Pons (tissue), 1 donor: ENCODE results near the gene FLRT2.

Experiments used
- DNase-seq: peaks from one replicate; pipeline ENCODE4 v3.0.0-alpha.2; 2016; ENCODE audit warnings: low spot score

Gene FLRT2

DNA sequence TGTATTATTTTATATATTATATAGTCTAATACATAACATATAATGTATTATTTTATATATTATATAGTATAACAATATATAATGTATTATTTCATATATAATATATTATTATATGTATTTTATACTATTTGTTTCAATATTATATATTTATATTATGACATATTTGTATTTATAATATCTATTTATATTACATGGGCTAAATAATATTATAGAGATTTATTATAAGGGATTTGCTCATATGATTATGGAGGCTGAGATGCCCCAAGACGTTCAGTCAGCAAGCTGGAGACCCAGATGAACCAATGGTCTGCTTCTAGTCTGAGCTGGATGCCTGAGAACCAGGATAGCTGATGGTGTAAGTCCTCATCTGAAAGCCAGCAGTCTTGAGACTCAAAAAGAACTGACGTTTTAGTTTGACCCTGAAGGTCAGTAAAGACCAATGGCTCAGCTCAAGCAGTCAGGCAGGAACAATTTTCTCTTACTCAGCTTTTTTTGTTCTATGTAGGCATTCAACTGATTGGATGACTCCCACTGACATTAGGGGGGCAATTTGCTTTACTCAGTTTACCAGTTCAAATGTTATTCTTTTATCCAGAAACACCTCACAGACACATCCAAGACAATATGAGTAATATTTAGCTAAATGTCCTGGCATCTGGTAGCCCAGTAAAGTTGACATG, 130.4 kb downstream of the FLRT2 start:
- DNase-seq, result no peak

DNA sequence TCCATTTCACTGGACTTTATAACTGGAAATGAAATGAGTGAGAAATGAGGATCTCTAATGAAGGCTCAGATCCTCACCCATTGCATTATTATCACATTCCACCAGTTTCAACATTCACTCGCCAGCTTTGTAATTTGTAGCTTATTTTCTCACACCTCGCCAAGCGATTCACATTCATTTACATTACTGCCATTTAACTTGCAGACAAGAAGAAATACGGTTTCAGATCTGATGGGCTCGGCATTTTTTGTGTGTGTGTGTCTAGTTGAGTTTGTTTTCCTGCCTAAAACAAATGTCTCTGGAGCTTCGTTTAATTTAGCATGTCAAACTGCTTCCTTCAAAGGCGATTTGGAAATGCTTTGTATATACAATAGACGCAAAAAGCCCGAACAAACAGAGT, 132.2 kb downstream of the FLRT2 start:
- DNase-seq, result no peak

DNA sequence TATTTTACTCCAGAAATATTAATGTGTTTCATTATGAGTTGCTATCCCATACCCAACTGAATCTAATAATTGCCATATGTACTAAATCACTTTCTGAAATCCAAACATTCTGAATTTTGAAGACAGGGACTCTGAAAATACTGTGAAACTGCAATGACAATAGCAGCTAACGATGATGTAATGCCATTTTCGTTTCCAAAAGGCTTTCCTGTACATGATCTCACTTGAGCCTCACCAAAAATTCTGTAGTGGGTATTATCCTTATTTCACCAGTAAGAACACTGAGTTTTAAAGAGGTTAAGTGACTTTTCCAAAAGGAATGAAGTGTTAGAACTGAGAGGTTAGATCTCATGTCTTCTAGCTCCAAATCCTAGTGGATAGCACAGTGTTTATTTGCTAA, 133.3 kb downstream of the FLRT2 start:
- DNase-seq, result no peak

DNA sequence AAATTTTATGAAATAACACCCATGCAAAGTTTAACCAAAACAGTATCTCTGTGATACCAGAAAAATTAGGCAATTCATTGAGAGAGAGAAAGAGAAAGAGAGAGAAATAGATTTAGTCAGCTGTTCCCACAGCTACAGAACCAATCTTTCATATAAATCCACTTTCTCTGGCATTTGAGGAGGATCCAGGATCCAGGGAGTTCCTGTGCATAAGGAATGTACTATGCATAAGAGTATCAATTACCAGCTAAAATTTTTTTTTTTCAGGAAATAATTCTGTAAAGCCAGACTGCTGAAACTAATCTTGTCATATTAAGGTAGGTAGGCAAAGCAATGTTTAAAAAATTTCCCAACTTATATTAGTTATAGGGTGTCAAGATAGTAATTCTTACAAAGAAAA, 133.7 kb downstream of the FLRT2 start:
- DNase-seq, result no peak

DNA sequence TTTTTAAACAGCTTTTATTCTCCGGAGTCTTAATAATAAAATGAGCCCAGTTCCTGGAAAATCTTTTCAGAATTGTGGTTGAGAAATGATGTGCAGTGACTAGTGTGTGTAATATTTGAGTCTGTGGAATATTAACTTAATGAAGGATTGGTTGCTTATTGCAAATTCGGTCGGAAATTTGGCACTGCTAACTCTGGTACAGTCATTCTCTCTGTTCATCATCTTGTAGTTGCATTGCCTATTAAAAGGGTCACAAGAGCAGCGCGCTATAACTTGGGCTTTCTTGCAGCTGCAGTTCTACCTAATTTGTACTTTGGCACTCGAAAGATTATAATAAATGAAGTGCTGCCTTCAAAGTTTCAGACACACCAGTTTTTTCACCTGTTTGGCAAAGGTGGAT, 146.0 kb downstream of the FLRT2 start:
- DNase-seq, result no peak

DNA sequence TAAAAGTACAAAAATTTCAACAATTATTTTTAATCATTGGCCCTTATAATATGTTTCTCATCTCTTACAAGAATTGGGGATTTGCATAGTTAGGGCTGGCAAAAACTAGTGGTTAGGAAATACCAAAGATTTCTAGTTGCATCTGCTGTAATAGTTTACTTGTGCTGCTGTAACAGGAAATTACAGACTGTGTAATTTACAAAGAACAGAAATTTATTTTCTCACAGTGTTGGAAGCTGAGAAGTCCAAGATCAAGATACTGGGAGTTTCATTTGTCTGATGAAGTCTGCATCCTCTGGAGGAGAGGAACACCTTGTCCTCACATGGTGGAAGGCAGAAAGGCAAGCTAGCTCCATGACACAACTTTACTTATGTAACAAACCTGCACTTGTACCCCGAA, 157.0 kb downstream of the FLRT2 start:
- DNase-seq, result no peak

DNA sequence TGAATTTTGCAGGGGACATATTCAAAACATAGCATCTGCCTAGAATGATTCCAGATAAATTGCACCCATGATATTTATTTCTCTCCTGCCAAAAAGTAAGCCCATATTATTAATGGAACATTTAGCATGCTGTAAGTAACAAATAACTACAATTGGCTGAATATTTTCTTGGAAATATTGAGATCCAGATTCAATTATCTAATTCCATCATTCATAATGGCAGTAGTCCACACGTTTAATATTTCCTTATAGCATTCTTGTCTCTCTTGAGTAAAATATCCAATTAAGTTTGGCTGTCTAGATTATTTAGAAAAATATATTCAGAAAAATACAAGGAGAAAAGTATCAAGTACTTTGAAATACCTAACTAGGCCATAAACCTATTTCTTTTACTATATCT, 157.5 kb downstream of the FLRT2 start:
- no peak for DNase-seq

DNA sequence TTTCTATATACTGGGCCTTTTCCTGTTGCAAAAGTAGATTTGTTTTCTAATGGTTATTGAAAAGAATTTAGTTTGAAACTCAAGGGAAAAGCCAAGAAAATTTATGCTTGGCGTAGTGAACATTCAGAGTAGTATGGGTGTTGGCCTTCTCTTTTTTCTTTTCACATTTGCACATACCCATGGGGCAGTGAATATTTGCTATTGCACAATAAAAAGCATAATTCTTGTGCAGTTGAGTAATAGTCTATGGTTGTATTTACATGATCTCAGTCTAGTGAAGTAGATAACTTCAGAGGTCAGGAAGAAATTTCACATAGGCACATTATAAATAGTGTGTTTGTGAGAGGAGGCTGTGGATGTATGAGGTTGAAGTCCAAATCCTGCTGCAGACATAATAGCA, 158.1 kb downstream of the FLRT2 start:
- DNase-seq, result no peak

DNA sequence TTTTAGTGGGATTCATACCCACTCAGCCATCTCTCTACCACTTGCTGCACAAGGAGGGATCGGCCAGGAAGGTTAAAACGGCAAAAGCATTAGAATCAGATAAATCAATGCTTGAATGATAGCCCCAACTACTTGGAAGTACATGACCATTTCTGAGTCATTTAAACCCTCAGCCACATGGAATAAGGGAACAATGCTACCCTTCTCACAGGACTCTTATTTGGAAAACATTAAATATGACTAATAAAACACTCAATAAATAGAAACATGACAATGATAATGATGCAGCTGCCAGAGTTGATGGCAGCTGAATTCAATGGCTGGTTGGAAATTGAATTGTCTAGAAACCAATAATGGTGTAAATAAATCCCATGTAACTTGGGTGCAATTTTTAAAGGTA, 165.4 kb downstream of the FLRT2 start:
- no peak for DNase-seq

DNA sequence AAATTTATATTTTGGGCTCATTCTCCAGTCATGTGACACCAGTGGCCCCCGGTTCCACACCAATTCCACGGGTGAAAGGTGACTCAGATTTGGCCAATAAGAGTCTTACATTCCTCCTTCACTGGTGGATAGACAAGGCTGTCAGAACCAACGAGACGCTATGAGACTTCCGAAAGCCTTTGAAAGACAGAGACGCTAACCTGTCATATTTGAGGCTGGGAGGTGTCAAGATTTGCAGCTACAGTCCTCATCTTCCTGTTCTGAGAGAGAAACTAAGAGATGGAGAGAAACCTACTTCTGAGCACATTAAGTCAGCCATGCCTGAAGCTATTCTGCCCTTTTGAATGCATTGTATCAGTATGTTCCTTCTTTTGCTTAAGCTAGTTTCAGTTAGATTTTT, 171.2 kb downstream of the FLRT2 start:
- no peak for DNase-seq

DNA sequence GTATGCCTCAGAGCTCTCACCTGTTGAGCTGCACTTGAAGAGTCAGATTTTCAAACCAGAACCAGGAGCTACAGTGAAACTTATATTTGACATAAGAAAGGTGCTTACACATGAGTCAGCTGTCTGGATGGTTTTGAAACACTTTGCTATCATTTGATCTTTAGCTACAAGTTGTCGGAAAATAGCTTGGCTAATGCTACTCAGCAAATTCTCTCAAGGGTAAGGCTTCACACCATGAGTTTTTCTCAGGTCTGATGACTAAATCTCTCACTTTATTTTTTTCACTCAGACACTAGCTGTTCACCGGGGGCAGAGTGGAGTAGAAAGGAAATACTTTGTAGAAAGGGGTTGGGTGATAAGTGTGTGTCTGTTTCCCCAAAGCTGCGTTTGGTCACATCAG, 171.8 kb downstream of the FLRT2 start:
- DNase-seq, result no peak

DNA sequence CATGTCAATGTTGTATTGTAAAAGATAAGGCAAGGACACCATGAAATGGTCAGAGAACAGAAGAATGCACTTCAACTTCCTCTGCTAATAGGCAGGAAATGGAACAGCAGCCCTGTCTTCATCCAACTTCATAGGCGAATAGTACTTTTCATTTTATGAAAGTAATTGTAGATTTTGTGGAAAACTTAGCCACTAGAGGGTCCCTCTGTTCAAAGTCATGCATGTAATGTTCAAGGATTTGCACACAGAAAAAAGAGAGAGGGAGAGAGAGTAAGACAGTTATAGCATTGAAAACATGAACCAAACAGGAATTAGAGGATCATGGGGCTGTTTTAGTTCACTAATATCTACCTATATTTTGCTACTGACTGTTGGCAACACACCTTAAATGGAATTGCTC, 172.2 kb downstream of the FLRT2 start:
- DNase-seq, result no peak

DNA sequence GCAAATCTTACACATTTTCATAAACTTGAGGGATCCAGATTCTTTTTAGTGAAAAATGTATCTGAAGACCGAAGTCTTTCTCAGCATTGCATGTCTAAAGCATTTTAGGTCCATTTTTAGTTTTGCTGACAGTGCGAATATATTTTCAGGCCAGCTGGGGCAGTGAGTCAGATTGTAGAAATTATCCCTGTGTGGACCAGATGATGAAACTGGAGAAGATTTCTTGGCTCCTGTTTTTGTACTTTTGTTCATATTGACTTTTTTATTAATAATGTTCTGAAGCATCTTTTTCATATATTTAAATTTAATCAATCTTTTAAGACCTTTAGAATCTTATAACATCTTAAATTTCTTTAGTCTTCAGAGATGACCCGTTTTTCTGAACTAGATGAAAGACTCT, 173.1 kb downstream of the FLRT2 start:
- DNase-seq, result peak; percentile 3
